ENCODE measurements around the gene MAML2. TPM values are rescaled to one million over a fixed set of nuclear protein-coding genes. Genes with fewer than 3 reads are reported as not detected.
A peak's percentile ranks its signal among the peaks of the same experiment; 100 is the strongest.

Gene MAML2
- total RNA-seq, 5 donors from 2014 or later (not counting 1 experiment from before 2014, with no cell fraction given) = 30.4 to 66.7 (median 35.1) TPM

DNA sequence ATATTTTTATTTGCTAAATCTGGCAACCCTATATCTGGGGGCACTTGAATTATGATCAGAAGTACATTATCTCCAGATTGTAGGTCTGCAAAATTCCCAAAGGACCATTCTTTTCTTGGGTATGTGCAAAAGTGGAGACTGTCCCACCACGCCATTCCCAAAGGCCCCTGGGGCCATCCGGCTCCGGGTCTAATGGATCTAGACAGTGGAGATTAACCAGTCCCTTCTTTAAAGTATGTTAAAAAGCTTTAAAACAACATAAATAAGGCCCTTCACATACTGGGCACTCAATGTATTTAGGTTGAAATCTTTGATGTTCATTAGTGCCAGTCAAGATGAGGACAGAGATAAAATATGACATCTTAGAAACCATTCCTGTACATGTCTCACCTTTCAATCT lies 124.1 kb downstream of the MAML2 start:
- Mint-ChIP-seq H3K36me3 (peaks cover 10% of the 10 kb centered on the region), H3K4me1 (peaks cover 87 to 93% (median 89%) of the 10 kb centered on the region in 3 donors), H3K27me3 (no peaks in the 10 kb centered on the region), H3K4me3 (peak overlapping the region in 1 of 3 donors; percentile 28), H3K27ac (peak overlapping the region; percentile 89 to 99), H3K9me3 (no peaks in the 10 kb centered on the region)
- no peak for DNase-seq
- Histone ChIP-seq H3K4me1 (ENCODE audit: control insufficient read depth in 1 of 2, extremely low read depth in 1 of 2, insufficient read depth in 2 of 2, low read length in 2 of 2) (peaks cover 60 to 72% of the 10 kb centered on the region in 2 experiments), H3K27me3 (replicated peaks in 1 of 2; ENCODE audit: control insufficient read depth in 2 of 2, extremely low read depth in 1 of 2, insufficient read depth in 2 of 2, low read length in 1 of 2) (no peaks in the 10 kb centered on the region), H3K27ac (ENCODE audit: low read length) (peak overlapping the region; percentile 90), H3K9me3 (no peaks in the 10 kb centered on the region), H3K36me3 (ENCODE audit: control insufficient read depth in 2 of 2, extremely low read depth in 1 of 2, insufficient read depth in 1 of 2, low read length in 1 of 2) (no peaks in the 10 kb centered on the region), H3K4me3 (ENCODE audit: control insufficient read depth in 1 of 2, extremely low read depth in 1 of 2, low read length in 1 of 2) (no peak overlapping the region)
- CTCF ChIA-PET = interaction anchor here (0.6 to 0.9 kb wide), 3 partner anchors 46 to 308 kb away, joined by 3 read pairs; no protein-coding TSS in a partner anchor
- ATAC-seq (replicated peaks in 1 of 4) = no peak
- POLR2A ChIA-PET = interaction anchor here (0.5 to 1.0 kb wide), 2 partner anchors 24 to 117 kb away, joined by 3 to 4 read pairs; no protein-coding TSS in a partner anchor
- WGBS (ENCODE audit: insufficient coverage) = no CpG with 5 or more reads among the region's 3 CpGs

GRCh38 chr11:96218006-96218405 lies 125.0 kb downstream of the MAML2 start:
- Histone ChIP-seq H3K27me3 (replicated peaks in 1 of 2; ENCODE audit: control insufficient read depth in 2 of 2, extremely low read depth in 1 of 2, insufficient read depth in 2 of 2, low read length in 1 of 2) (no peaks in the 10 kb centered on the region), H3K9me3 (no peaks in the 10 kb centered on the region), H3K36me3 (ENCODE audit: control insufficient read depth in 2 of 2, extremely low read depth in 1 of 2, insufficient read depth in 1 of 2, low read length in 1 of 2) (no peaks in the 10 kb centered on the region), H3K27ac (ENCODE audit: low read length) (peak overlapping the region; percentile 90), H3K4me3 (ENCODE audit: control insufficient read depth in 1 of 2, extremely low read depth in 1 of 2, low read length in 1 of 2) (no peak overlapping the region), H3K4me1 (ENCODE audit: control insufficient read depth in 1 of 2, extremely low read depth in 1 of 2, insufficient read depth in 2 of 2, low read length in 2 of 2) (peaks cover 63 to 80% of the 10 kb centered on the region in 2 experiments)
- ChIA-PET CTCF (interaction anchor here in 1 of 2 donors (0.6 kb wide), 1 partner anchor 525 kb away, joined by 3 read pairs; no protein-coding TSS in a partner anchor), POLR2A (interaction anchor here (0.6 to 1.4 kb wide), 4 partner anchors 17 to 119 kb away, joined by 3 to 6 read pairs (median 4); no protein-coding TSS in a partner anchor)
- Mint-ChIP-seq H3K27me3 (no peaks in the 10 kb centered on the region), H3K9me3 (no peaks in the 10 kb centered on the region), H3K27ac (peak overlapping the region; percentile 89 to 97), H3K4me3 (peak overlapping the region in 1 of 3 donors; percentile 69), H3K4me1 (peaks cover 89 to 93% (median 89%) of the 10 kb centered on the region in 3 donors), H3K36me3 (peaks cover 10% of the 10 kb centered on the region)
- ATAC-seq (replicated peaks in 1 of 4) = no peak
- DNase-seq = no peak
- whole genome bisulfite sequencing (ENCODE audit: insufficient coverage) = 86% methylated on average over 1 of the region's 5 CpGs

DNA sequence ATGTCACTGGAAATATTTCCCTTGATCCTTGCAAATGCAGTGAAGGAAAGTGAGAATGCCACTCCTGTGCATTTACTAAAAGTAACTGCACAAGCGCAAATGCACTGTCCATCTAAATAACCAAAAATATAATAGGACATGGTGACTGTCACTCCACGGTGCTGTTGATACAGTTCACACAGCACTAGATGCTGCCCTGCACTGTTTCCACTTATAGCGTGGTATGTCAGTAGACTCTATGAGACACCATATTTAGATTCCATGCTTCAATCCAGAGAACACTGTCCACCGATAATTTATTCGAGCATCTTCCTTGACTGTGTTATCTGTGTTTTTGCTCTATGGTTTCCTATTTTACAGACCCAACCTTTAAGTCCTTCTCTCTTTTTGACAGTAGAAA lies 125.8 kb downstream of the MAML2 start:
- CTCF ChIA-PET = interaction anchor here in 1 of 2 donors (0.6 kb wide), 1 partner anchor 525 kb away, joined by 3 read pairs; no protein-coding TSS in a partner anchor
- H3K4me3 ChIP-seq (ENCODE audit: control insufficient read depth in 1 of 2, extremely low read depth in 1 of 2, low read length in 1 of 2) = no peak overlapping the region
- peak overlapping the region; percentile 90 for H3K27ac ChIP-seq (ENCODE audit: low read length)

GRCh38 chr11:96215826-96216225 lies 127.2 kb downstream of the MAML2 start:
- POLR2A ChIA-PET = interaction anchor here (0.6 to 1.0 kb wide), 3 partner anchors 9 to 110 kb away, joined by 3 read pairs; no protein-coding TSS in a partner anchor
- CTCF ChIA-PET = interaction anchor here in 1 of 2 donors (0.7 to 1.3 kb wide), 2 partner anchors 40 to 127 kb away, joined by 3 read pairs; partner anchors contain the start of gene MAML2
- H3K4me3 ChIP-seq (ENCODE audit: control insufficient read depth in 1 of 2, extremely low read depth in 1 of 2, low read length in 1 of 2) = peak overlapping the region; percentile 9 to 45

More for the DNA sequence above, 125.8 kb downstream of the MAML2 start:
- Mint-ChIP-seq H3K36me3 (peaks cover 8% of the 10 kb centered on the region), H3K4me3 (peak overlapping the region in 1 of 3 donors; percentile 69), H3K9me3 (no peaks in the 10 kb centered on the region), H3K4me1 (peaks cover 93 to 96% (median 93%) of the 10 kb centered on the region in 3 donors), H3K27ac (peak overlapping the region; percentile 89 to 97), H3K27me3 (no peaks in the 10 kb centered on the region)
- peaks cover 68 to 84% of the 10 kb centered on the region in 2 experiments for H3K4me1 ChIP-seq (ENCODE audit: control insufficient read depth in 1 of 2, extremely low read depth in 1 of 2, insufficient read depth in 2 of 2, low read length in 2 of 2)
- H3K27me3 ChIP-seq (replicated peaks in 1 of 2; ENCODE audit: control insufficient read depth in 2 of 2, extremely low read depth in 1 of 2, insufficient read depth in 2 of 2, low read length in 1 of 2) = no peaks in the 10 kb centered on the region
- 94% methylated on average over 3 of the region's 5 CpGs for WGBS (ENCODE audit: insufficient coverage)
- no peaks in the 10 kb centered on the region for H3K36me3 ChIP-seq (ENCODE audit: control insufficient read depth in 2 of 2, extremely low read depth in 1 of 2, insufficient read depth in 1 of 2, low read length in 1 of 2)
- POLR2A ChIA-PET = interaction anchor here (0.5 to 1.4 kb wide), 3 partner anchors 95 to 201 kb away, joined by 3 to 4 read pairs (median 4); no protein-coding TSS in a partner anchor
- no peaks in the 10 kb centered on the region for H3K9me3 ChIP-seq
- DNase-seq (no peak), ATAC-seq (replicated peaks in 1 of 4) (no peak)

DNA sequence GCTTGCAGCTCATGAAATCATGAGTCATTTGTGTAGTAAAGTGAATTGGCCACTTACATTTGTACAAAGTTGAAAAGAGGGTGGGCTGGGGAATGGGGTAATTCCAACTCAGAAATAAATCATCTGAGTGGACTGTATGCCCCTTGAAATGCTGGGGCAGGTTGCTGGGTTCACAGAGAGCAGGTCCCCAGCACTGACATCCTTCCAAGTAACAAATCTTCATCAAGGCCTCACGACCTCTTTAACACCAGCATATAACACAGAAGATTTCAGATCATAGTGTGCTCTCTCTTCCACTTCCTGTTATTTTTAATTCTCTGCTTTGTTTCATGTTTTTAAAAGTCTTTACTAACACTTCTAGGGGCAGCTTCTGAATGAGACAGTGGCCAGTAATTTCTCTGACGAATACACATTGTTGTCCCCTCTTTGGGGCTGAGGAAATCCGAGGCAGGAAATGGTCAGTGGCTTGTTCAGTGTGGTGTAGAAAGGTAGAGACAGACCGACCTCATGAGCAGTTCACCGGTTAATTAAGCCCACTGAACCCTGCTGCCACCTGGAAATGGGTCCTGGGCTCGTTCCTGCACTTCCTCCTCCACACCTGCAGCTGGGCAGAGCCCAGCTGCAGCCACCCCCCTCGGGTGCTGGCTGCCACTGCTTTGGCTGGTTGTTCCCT lies 127.7 kb downstream of the MAML2 start:
- ChIA-PET CTCF (interaction anchor here (0.5 to 1.3 kb wide), 7 partner anchors 15 to 1285 kb away, joined by 3 to 7 read pairs (median 3); partner anchors contain the start of gene MAML2 (in 1 of the 2)), POLR2A (interaction anchor here in 1 of 2 donors (0.7 to 1.0 kb wide), 3 partner anchors 8 to 110 kb away, joined by 3 read pairs; no protein-coding TSS in a partner anchor)
- Histone ChIP-seq H3K4me3 (ENCODE audit: control insufficient read depth in 1 of 2, extremely low read depth in 1 of 2, low read length in 1 of 2) (peak overlapping the region; percentile 9 to 45), H3K9me3 (no peaks in the 10 kb centered on the region), H3K27ac (ENCODE audit: low read length) (peak overlapping the region; percentile 90), H3K27me3 (replicated peaks in 1 of 2; ENCODE audit: control insufficient read depth in 2 of 2, extremely low read depth in 1 of 2, insufficient read depth in 2 of 2, low read length in 1 of 2) (no peaks in the 10 kb centered on the region), H3K4me1 (ENCODE audit: control insufficient read depth in 1 of 2, extremely low read depth in 1 of 2, insufficient read depth in 2 of 2, low read length in 2 of 2) (peaks cover 63 to 86% of the 10 kb centered on the region in 2 experiments), H3K36me3 (ENCODE audit: control insufficient read depth in 2 of 2, extremely low read depth in 1 of 2, insufficient read depth in 1 of 2, low read length in 1 of 2) (no peaks in the 10 kb centered on the region)
- Mint-ChIP-seq H3K4me1 (peaks cover 88 to 96% (median 88%) of the 10 kb centered on the region in 3 donors), H3K36me3 (peaks cover 8% of the 10 kb centered on the region), H3K4me3 (peak overlapping the region; percentile 56 to 69 (median 65)), H3K27me3 (no peaks in the 10 kb centered on the region), H3K9me3 (no peaks in the 10 kb centered on the region), H3K27ac (peak overlapping the region; percentile 89 to 97)
- peak; percentile 83 to 85 (median 85) for ATAC-seq (replicated peaks in 1 of 4)
- 2% methylated on average over 4 of the region's 7 CpGs for WGBS (ENCODE audit: insufficient coverage)
- DNase-seq = peak in 29 of 35 experiments; percentile 8 to 65 (median 26)

More at GRCh38 chr11:96215826-96216225, 127.2 kb downstream of the MAML2 start:
- Mint-ChIP-seq H3K27me3 (no peaks in the 10 kb centered on the region), H3K4me3 (peak overlapping the region; percentile 56 to 69 (median 65)), H3K36me3 (peaks cover 8% of the 10 kb centered on the region), H3K4me1 (peaks cover 90 to 96% (median 91%) of the 10 kb centered on the region in 3 donors), H3K9me3 (no peaks in the 10 kb centered on the region), H3K27ac (peak overlapping the region; percentile 89 to 97)
- Histone ChIP-seq H3K4me1 (ENCODE audit: control insufficient read depth in 1 of 2, extremely low read depth in 1 of 2, insufficient read depth in 2 of 2, low read length in 2 of 2) (peaks cover 65 to 84% of the 10 kb centered on the region in 2 experiments), H3K27me3 (replicated peaks in 1 of 2; ENCODE audit: control insufficient read depth in 2 of 2, extremely low read depth in 1 of 2, insufficient read depth in 2 of 2, low read length in 1 of 2) (no peaks in the 10 kb centered on the region), H3K27ac (ENCODE audit: low read length) (peak overlapping the region; percentile 90), H3K9me3 (no peaks in the 10 kb centered on the region), H3K36me3 (ENCODE audit: control insufficient read depth in 2 of 2, extremely low read depth in 1 of 2, insufficient read depth in 1 of 2, low read length in 1 of 2) (no peaks in the 10 kb centered on the region)
- ATAC-seq (replicated peaks in 1 of 4) = peak; percentile 23 to 65 (median 31)
- peak in 1 of 35 experiments; percentile 43 for DNase-seq

GRCh38 chr11:96214777-96215109 lies 128.3 kb downstream of the MAML2 start:
- H3K27me3 Mint-ChIP-seq = no peaks in the 10 kb centered on the region
- peaks cover 85 to 93% (median 87%) of the 10 kb centered on the region in 3 donors for H3K4me1 Mint-ChIP-seq
- H3K4me3 Mint-ChIP-seq = peak overlapping the region; percentile 56 to 69 (median 65)
- no peak for ATAC-seq (replicated peaks in 1 of 4)
- ChIA-PET POLR2A (interaction anchor here in 1 of 2 donors (0.7 to 1.0 kb wide), 2 partner anchors 8 to 10 kb away, joined by 3 read pairs; no protein-coding TSS in a partner anchor), CTCF (interaction anchor here (0.5 to 1.2 kb wide), 6 partner anchors 14 to 1284 kb away, joined by 3 to 7 read pairs (median 4); partner anchors contain the start of gene MAML2 (in 2 of the 2))
- peak overlapping the region; percentile 89 to 97 for H3K27ac Mint-ChIP-seq
- peaks cover 8% of the 10 kb centered on the region for H3K36me3 Mint-ChIP-seq
- H3K9me3 Mint-ChIP-seq = no peaks in the 10 kb centered on the region
- Histone ChIP-seq H3K9me3 (no peaks in the 10 kb centered on the region), H3K4me1 (ENCODE audit: control insufficient read depth in 1 of 2, extremely low read depth in 1 of 2, insufficient read depth in 2 of 2, low read length in 2 of 2) (peaks cover 58 to 84% of the 10 kb centered on the region in 2 experiments), H3K4me3 (ENCODE audit: control insufficient read depth in 1 of 2, extremely low read depth in 1 of 2, low read length in 1 of 2) (no peak overlapping the region), H3K27ac (ENCODE audit: low read length) (peak overlapping the region; percentile 90), H3K36me3 (ENCODE audit: control insufficient read depth in 2 of 2, extremely low read depth in 1 of 2, insufficient read depth in 1 of 2, low read length in 1 of 2) (no peaks in the 10 kb centered on the region), H3K27me3 (replicated peaks in 1 of 2; ENCODE audit: control insufficient read depth in 2 of 2, extremely low read depth in 1 of 2, insufficient read depth in 2 of 2, low read length in 1 of 2) (no peaks in the 10 kb centered on the region)
- WGBS (ENCODE audit: insufficient coverage) = no CpG with 5 or more reads among the region's 1 CpG
- DNase-seq = no peak
